Activated CD8-positive, alpha-beta memory T cell treated with anti-CD3 and anti-CD28 coated beads, Interleukin-2, amount 50 U/mL, for 48 hours (primary cell): Measurements from ENCODE around the gene EXOC4.

Source experiments
- DNase-seq: peaks from one replicate; pipeline ENCODE4 v3.0.0-alpha.2; 2020

EXOC4 gene

GRCh38 chr7:133805426-133805825 lies 552.5 kb downstream of the EXOC4 start:
- DNase-seq = no peak

GRCh38 chr7:133807624-133808492 lies 555.0 kb downstream of the EXOC4 start:
- no peak for DNase-seq

GRCh38 chr7:133808493-133808866 lies 555.6 kb downstream of the EXOC4 start:
- no peak for DNase-seq

GRCh38 chr7:133812877-133813276 lies 560.0 kb downstream of the EXOC4 start:
- DNase-seq = no peak

GRCh38 chr7:133815611-133816210 lies 562.8 kb downstream of the EXOC4 start:
- no peak for DNase-seq

- DNase-seq = no peak
Observed at GRCh38 chr7:133819695-133820094, 566.8 kb downstream of the EXOC4 start.

- DNase-seq = no peak
Observed at GRCh38 chr7:133820584-133820983, 567.7 kb downstream of the EXOC4 start.

- DNase-seq = no peak
Observed at GRCh38 chr7:133821171-133821570, 568.3 kb downstream of the EXOC4 start.

GRCh38 chr7:133822001-133822641 lies 569.2 kb downstream of the EXOC4 start:
- DNase-seq = no peak

GRCh38 chr7:133822868-133823552 lies 570.1 kb downstream of the EXOC4 start:
- no peak for DNase-seq

- no peak for DNase-seq
Observed at GRCh38 chr7:133824132-133824531, 571.3 kb downstream of the EXOC4 start.

GRCh38 chr7:133827707-133828623 lies 575.1 kb downstream of the EXOC4 start:
- no peak for DNase-seq

GRCh38 chr7:133828906-133829305 lies 576.0 kb downstream of the EXOC4 start:
- DNase-seq = no peak

GRCh38 chr7:133829336-133829897 lies 576.5 kb downstream of the EXOC4 start:
- DNase-seq = no peak

- no peak for DNase-seq
Observed at GRCh38 chr7:133830081-133830480, 577.2 kb downstream of the EXOC4 start.

- DNase-seq = no peak
Observed at GRCh38 chr7:133836666-133837065, 583.8 kb downstream of the EXOC4 start.

- DNase-seq = no peak
Observed at GRCh38 chr7:133837224-133837623, 584.3 kb downstream of the EXOC4 start.

- DNase-seq = no peak
Observed at GRCh38 chr7:133839121-133839520, 586.2 kb downstream of the EXOC4 start.

- no peak for DNase-seq
Observed at GRCh38 chr7:133843341-133843740, 590.5 kb downstream of the EXOC4 start.

GRCh38 chr7:133845005-133845404 lies 592.1 kb downstream of the EXOC4 start:
- no peak for DNase-seq

GRCh38 chr7:133846203-133846945 lies 593.5 kb downstream of the EXOC4 start:
- DNase-seq = no peak
